Measurements from ENCODE around the gene C20orf96.
A peak's percentile ranks its signal among the peaks of the same experiment; 100 is the strongest.
"Not testable (repeated sequence)": the region's sequence is repeated elsewhere in the genome, so short reads cannot be mapped to it uniquely, and the experiment has no call there.

C20orf96 gene, protein sequence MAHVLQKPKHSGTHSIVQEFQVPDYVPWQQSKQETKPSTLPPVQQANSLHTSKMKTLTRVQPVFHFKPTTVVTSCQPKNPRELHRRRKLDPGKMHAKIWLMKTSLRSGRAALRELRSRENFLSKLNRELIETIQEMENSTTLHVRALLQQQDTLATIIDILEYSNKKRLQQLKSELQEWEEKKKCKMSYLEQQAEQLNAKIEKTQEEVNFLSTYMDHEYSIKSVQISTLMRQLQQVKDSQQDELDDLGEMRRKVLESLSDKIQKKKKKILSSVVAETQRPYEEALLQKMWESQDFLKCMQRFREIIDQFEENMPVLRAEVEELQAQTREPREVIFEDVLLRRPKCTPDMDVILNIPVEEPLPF

DNA sequence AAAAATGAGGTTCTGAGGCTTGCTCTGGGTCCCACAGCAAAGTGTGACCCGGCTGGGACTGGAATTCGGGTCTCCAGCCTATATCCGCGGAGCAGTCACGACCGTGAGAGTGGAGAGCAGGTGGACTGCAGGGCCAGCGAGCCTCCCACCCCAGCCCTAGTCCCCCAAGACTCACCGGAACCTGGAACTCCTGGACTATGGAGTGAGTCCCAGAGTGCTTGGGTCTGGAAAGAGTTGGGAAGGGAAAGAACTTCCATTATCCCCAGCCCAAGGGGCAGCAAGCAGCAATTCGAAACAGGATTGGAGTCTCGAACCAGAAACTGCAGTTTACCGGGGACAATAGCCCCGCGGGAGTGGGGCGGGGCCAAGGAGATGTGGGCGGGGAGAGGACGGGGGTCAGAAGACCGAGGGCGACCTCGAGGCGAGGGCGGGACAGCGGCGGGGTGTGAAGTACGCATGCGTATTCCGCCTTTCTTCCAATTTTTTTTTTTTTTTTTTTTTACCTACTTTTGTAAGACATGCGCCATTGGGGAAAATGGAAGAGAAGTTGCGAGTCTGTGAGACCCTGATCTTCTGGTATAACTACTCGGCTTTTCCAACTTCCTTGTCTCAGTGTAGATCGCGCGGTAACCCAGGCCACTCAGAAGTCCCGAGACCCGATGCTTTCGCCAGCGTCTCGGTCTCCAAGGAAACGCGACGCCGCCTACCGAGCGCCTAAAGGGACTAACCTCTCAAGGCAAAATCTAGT is at the start of gene C20orf96:
Gene C20orf96 (minus strand): TSS at position 667 of the 748 bp plus-strand sequence. CDS start 140 bp downstream, at position 527.
- peak; percentile 93 for DNase-seq

DNA sequence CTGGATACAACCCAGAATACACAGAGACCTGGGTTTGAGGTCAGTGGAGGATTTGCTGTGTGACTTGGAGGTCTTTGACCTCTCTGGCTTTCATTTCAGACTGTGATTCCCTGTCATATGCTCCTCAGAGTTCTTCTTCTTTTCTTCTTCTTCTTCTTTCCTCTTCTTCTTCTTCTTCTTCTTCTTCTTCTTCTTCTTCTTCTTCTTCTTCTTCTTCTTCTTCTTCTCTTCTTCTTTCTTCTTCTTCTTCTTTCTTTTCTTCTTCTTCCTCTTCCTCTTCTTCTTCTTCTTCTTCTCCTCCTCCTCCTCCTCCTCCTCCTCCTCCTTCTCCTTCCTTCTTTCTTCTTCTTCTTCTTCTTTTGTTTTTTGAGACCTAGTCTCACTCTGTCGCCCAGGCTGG is 45.5 kb upstream of the C20orf96 start:
- DNase-seq = not testable (repeated sequence)

DNA sequence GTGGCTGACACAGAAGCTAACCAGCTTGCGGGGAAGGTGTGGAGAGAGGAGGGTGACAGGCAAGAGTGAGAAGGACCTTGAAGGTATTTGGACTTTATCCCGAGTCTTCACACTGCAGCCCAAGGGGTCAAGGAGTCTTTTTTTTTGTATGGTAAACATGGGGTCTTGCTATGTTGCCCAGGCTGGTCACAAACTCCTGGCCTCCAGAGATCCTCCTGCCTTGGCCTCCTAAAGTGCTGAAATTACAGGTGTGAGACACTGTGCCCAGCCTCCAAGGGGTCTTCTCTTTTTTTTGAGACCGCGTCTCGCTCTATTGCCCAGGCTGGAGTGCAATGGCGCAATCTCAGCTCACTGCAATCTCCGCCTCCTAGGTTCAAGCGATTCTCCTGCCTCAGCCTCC is 44.0 kb upstream of the C20orf96 start:
- DNase-seq = no peak

DNA sequence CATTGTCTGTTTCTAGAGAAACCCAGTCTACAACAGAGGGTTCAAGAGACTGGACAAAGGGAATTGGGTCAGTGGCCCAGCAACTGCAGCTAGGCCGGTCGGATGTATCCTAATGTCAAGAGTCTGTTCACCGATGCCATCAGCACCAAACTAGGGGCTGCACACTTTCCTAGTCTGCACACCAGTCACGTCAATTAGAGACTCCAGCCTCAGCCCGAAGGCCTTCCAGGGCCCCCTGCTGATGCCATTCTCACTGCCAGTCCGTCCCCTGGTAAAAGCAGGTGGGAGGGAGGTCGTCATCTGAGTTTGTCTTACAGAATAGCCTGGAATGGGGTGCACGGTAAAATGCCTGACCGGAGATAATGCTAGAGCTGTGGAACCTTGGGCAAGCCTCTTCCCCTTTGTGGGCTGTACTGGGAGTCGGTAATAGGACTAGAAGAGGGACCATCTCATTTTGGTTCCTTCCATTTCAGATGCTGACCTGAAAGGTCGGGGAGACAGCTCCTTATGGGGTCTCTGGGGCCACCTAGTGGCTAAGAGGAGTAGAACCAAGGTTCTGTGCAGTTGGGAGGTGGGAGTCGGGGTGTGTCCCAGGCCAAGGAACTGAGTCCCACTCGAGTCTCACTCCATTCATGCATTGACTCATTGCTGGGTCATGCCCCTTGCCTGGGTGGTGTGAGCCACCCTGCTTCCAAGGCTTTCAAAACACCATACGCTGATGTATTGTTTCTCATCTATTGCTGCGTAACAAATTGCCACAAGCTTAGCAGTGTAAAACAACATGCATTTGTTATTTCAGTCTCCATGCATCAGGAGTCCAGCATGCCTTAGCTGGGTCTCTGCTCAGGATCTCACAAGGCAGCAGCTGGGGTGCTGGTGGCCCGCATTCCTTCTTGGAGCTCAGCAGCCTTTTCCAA is 39.9 kb upstream of the C20orf96 start:
- DNase-seq = peak; percentile 74

DNA sequence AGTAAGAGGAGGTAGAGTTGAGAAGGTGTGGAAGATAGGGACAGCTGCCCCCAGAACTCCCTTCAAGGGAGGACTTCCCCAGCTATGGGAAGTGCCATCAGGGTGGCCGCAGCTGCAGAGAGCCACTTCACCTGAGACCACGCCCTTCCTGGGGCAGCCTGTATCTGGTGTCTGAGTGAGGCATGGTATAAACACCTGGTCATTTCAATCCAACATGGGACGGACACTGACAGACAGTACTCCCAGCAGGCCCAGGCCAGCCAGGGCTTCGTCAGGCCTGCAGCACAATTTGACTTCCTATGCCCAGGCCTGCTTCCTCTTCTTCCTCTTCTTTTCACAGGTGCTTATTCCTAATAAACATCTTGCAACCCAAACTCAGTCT is 39.3 kb upstream of the C20orf96 start:
- no peak for DNase-seq

DNA sequence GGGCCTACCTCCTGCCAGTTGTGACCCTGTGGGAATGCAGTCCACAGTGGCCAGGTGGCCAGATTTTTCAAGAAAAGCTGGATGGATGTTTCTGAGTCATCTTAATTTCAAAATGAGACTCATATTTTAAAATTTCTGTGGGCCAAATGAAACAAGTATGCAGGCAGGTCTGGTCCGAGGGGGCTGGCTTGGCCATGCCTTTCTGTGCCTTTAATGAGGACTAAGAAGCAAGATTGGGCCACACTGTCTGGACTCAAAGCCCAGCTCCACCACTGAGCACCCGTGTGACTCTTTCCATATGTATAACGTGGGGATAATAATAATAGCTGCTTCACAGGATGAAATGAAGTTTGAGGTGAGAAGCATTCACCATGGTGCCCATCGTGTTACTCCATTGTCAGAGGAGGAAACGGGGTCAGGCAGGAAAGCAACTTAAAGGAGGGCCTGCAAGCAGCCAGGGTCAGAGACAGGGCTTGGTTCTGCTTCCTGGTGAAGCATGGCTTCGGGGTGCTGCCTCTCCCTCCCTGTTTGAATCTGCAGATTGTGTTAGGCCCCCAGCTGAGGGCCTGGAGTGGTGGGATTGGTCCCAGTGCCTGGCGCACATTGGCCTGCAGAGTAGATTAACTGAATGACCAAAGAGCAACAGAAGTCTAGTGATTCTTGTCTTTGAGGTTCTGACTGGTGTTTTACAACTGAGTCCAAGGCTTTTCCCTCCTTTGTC is 38.6 kb upstream of the C20orf96 start:
- DNase-seq = no peak

DNA sequence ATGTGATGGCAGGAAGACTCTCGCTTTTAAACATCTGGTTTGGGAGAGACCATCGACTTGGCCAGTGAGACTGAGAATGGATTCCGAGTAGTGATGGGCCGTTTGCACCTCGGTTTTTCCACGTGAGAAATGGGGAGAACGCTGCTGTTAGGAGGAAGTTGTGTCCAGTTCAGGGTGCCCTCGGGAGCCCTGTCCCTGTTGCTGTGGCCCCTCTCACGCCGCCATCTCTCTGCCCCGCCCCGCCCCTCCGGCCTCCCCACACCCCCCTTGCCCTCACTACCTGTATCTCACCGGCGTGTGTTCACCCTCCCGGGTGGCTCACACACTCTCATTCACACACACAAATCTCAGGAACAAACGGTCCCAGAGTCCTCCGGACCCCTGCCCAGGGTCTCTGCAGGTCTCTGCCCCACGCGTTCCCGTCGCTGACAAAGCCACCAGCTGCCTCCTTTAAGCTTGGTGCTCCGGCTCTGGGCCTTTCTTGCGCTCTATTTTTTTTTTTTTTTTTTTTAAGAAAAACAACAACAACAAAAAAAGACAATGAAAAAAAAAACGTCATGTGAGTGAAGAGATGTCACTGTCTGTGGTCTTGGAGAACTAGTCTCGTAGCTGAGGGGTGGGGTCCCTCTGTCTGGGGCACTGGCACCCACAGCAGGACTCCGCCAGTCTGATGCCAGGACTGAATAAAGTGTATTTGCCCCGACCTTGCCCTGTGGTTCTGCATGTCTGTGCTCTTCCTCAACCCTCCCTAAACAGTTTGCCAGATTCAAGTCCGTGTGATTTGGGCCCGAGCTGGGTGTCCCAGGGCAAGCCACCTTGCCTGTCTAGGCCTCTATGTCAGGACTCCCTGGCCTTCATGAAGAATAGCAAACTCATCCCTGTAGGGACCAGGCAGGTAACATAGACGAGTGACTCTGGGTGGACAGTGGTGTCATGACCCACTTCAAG is 37.8 kb upstream of the C20orf96 start:
- DNase-seq = peak; percentile 18

DNA sequence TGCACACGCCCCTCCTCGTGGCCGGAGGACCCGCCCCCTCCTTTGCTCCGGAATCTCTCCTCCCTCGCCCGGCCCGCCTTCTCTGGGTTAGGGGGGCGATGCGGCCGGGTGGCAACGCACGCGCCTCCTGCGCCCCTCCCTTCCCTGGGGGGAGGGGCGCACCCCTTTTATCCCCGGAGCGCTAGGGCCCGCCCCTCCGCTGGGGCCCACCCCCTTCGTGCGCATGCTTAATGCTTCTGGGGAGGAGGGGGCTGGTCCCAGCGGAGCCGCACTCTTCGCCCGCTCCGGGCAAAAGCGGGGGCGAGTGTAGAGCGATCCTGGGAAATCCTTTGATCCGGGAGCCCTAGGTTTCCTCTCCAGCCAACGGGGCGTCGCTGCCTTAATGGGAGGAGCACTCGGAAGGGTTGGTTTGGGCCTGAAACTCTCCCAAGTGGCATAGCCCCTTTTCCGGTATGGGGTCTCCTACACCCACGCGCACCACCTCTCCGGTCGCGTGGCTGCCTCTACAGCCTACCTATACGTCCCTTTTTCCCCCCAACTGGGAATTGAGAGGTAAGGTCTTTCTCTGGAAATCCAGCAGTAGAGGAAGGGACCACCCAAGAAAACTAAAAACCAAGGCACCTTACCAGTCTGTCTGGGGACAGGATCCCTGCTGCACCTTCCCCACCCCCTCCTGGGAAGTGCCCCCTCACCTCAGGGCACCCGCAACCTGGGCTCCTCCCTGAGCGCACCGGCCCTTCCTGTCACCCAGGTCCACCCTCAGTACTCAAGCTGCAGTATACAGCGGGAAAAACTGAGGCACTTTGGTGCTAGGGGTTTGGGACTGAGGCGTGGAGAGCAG is 36.9 kb upstream of the C20orf96 start:
- peak; percentile 97 for DNase-seq

DNA sequence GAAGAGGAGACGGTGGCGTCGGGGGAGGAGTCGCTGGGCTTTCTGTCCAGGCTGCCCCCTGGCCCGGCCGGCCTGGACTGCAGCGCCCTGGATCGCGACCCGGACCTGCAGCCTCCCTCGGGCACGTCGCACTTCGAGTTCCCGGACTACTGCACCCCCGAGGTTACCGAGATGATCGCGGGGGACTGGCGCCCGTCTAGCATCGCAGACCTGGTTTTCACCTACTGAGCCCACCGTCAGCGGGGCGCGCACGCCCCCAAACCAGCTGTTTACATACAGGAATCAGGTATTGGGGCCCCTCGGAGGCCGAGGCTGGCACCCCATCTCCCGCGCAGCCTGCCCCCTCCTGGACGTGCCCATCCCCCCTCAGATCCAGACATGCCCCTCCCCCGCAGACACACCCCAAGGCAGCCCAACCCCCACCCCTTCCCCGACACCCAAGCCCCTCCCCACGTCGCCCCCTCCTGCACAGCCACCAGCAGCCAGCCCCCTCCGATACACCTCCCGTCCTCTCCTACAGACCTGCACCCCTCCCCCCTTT is 36.2 kb upstream of the C20orf96 start:
- peak; percentile 62 for DNase-seq

DNA sequence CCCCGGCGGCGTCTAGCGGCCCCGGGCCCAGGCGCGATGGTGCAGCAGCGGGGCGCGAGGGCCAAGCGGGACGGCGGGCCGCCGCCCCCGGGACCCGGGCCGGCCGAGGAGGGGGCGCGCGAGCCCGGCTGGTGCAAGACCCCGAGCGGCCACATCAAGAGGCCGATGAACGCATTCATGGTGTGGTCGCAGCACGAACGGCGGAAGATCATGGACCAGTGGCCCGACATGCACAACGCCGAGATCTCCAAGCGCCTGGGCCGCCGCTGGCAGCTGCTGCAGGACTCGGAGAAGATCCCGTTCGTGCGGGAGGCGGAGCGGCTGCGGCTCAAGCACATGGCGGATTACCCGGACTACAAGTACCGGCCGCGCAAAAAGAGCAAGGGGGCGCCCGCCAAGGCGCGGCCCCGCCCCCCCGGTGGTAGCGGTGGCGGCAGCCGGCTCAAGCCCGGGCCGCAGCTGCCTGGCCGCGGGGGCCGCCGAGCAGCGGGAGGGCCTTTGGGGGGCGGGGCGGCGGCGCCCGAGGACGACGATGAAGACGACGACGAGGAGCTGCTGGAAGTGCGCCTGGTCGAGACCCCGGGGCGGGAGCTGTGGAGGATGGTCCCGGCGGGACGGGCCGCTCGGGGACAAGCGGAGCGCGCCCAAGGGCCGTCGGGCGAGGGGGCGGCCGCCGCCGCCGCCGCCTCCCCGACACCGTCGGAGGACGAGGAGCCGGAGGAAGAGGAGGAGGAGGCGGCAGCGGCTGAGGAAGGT is 35.5 kb upstream of the C20orf96 start:
- peak; percentile 68 for DNase-seq

DNA sequence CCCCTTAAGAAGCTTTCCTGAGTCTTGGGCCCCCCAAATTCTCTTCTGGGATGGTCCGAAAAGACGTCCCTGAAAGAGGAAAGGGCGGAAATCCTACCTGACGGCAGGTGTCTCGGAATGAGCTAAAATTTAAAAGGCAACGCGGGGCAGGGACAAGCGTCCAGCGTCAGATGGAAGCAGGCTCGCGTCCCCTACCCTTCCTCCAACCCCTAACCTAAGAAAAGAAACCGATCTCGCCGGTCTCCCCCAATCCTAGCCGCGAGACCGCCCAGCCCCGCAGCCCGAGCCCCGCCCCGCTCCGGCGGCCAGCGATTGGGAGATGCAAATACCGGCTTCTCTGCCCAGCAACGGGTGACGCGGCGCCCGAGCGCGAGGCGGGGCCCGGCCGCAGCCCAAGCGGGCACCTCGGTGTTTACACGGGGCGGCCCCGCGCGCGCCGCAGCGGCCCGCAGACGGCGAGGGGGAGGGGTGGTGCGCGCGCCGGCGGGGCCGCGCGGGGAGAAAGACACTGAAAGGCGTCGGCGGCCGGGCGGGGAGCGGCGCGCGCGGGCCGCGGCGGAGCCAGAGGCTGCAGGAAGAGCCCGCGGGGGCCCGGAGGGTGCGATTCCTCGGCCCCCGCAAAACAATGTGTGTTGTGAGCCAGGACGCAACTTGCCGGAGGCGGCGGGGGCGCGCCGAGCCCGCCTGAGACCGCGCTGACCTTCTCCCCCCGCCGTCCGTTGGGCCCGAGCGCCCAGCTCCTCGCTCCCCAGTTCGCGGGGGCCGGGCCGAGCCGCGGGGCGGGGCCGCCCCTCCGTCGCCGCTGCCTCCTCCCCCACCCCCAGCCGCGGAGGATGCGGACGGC is 34.7 kb upstream of the C20orf96 start, which contains the start of gene SOX12:
Gene SOX12 (plus strand): TSS at position 508 of the 844 bp plus-strand sequence. CDS start 373 bp downstream, outside the sequence.
- peak; percentile 93 for DNase-seq

DNA sequence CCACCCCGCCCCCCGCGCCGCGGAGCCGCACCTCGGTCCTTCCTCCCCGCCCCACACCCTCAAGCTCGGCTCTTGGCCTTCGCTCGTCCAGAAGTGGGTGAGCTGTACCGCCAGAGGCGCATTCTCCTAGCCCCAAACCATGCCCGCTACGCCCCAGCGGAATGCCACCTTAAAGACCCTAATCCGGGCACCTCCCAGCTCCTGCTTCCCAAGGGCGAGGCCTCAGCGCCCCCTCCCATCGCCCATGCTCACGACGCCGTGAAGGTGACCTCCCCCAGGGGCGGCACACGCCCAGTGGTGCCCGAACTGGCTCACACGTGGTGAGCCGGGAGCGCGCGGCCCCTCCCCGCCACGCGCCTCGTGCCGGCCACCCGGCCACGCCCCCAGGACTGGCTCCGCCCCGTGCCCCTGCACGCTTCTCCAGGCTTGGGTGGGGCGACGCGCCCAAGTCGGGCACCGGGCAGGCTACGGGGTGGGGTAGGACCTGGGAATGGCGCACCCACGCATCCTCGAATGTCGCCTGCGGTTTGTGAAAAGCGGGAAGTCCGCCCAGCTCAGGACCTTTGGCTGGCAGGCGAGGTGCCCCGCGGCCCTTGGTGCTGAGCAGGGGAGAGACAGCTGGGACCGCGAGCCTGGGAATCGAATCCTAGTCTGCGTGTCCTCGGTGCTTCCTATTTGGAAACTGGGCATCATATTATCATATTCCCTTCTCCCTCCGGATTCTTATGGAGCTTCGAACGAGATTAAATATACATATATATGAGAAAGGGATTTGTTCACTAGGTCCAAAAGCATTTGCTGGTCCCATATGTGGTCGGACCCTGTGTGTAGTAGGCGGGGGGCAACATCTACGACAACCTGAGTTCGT is 33.9 kb upstream of the C20orf96 start:
- DNase-seq = peak; percentile 92

DNA sequence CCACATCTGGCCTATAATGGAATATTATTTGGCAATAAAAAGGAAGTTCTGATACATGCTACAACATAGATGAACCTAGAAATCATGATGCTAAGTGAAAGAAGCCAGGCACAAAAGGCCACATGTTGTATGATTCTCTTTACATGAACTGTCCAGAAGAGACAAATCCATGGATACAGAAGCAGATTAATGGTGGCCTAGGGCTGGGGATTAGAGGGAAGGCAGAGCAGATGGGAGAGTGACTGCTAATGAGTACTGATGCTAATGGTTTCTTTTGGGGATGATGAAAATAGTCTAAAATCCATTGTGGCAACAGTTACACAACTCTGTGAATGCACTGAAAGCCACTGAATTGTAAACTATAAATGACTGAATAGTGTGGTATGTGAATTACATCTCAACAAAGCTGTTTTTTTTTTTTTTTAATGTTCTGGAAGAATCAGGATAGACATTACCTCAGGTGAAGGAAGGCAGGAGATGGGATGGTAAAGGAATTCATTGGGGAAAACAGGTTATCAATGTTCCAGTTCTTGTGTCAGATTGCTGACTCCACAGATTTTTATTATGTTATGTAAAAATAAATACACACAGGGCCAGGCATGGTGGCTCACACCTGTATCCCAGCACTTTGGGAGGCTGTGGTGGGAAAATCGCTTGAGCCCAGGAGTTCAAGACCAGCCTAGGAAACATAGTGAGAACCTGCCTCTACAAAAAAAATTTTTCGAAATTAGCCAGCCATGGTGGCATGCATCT is 25.9 kb upstream of the C20orf96 start:
- DNase-seq = no peak

DNA sequence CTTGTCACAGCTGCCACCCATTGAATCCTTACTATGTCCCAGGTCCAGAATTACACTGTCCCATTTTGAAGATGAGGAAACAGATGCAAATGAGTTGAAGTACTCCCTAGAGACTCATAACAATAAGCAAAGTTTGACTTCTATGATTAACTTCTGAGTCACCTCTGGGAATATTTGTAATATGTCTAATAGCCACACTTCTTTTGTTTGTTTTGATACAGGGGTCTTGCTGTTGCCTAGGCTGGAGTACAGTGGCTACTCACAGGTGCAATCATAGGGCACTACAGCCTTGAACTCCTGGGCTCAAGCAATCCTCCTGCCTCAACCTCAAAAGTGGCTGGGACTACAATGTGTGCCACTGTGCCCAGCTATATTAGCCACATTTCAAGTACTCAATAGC is 23.4 kb upstream of the C20orf96 start:
- peak; percentile 64 for DNase-seq

DNA sequence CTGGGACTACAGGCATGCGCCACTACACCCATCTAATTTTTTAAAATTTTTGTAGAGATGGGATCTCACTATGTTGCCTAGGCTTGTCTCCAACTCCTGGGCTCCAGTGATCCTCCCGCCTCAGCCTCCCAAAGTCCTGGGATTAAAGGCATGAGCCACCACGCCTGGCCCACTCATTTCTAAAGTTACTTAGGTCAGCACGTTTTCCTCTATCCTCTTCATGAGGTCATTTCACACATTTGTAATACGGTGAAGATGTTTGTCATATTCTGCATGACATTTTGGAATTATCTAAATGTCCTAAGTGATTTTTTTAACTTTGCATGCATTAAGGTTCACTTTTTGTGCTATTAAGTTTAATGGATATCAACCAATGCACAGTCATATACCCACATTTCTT is 22.9 kb upstream of the C20orf96 start:
- no peak for DNase-seq

DNA sequence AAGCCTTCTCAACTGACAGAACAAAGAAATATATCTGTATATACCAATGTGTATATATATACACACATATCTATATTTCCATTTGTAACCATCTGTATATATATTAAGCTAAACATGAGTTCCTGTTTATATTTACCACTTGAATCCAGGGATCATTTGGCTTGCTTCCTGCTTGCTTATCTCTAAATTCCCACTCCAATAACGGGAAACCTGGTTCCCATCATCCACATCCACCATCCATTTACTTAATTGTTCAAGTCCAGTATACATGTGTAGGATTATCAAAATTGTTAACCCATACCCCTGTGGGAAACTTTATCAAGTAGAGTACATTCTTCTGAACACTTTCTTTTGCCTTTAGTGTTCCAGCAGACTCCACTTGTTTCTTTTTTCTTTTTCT is 22.3 kb upstream of the C20orf96 start:
- DNase-seq = no peak
